PC-9 (cell line): ENCODE measurements around the gene AP3B1. TPM values are rescaled to one million over a fixed set of nuclear protein-coding genes. Genes with fewer than 3 reads are reported as not detected.
"Not testable (repeated sequence)": the region's sequence is repeated elsewhere in the genome, so short reads cannot be mapped to it uniquely, and the experiment has no call there.

Source experiments
- BruUV-seq: library from RNA; stranded (reverse); fragments of 400-500 nt; replicated peaks from 2 replicates; lab custom pipeline; 2021; lab: Mats Ljungman, UMichigan
- CTCF ChIA-PET: fragments of 300-600 bp; sonication (Branson Sonifier 250); formaldehyde crosslinking; loops from one replicate; lab custom pipeline; 2022; ENCODE audit warnings: antibody characterized with exemption; lab: Charles Lee
- POLR2A ChIA-PET: fragments of 300-600 bp; sonication (Branson Sonifier 250); formaldehyde crosslinking; loops from one replicate; lab custom pipeline; 2022; ENCODE audit warnings: antibody characterized with exemption; ENCODE audit not compliant: unreplicated experiment; lab: Charles Lee
- DNase-seq, 2 experiments: peaks; one replicate each; pipeline versions ENCODE4 v3.0.0 to v3.0.0-alpha.2; 2015 to 2022; ENCODE audit warnings: mixed read lengths in 1 of 2
- H2AFZ ChIP-seq: fragments of 200-600 bp; sonication (generic); 2 replicates; pipeline ENCODE4 v1.8.1; 2017; ENCODE audit warnings: antibody characterized with exemption
- H3F3A ChIP-seq: fragments of 200-600 bp; sonication (generic); 2 replicates; pipeline ENCODE4 v1.8.1; 2017; ENCODE audit warnings: antibody characterized with exemption, mild to moderate bottlenecking, low read depth; ENCODE audit not compliant: insufficient read depth
- H3K27ac ChIP-seq: fragments of 200-600 bp; sonication (generic); 2 replicates; pipeline ENCODE4 v1.6.1; 2016; ENCODE audit warnings: mixed run types
- H3K27me3 ChIP-seq: fragments of 200-600 bp; sonication (generic); 2 replicates; pipeline ENCODE4 v1.6.1; 2016; ENCODE audit warnings: low read depth, mixed run types; ENCODE audit not compliant: insufficient read depth
- H3K36me3 ChIP-seq: fragments of 200-600 bp; sonication (generic); 2 replicates; pipeline ENCODE4 v1.6.1; 2016; ENCODE audit warnings: low read depth, mixed run types
- H3K4me1 ChIP-seq: fragments of 200-600 bp; sonication (generic); replicated peaks from 2 replicates; pipeline ENCODE4 v1.6.1; 2016; ENCODE audit warnings: mixed run types; ENCODE audit not compliant: insufficient read depth
- H3K4me2 ChIP-seq: fragments of 200-600 bp; sonication (generic); 2 replicates; pipeline ENCODE4 v1.6.1; 2017; ENCODE audit warnings: mixed run types
- H3K4me3 ChIP-seq: fragments of 200-600 bp; sonication (generic); 2 replicates; pipeline ENCODE4 v1.6.1; 2016; ENCODE audit warnings: mixed run types
- H3K79me2 ChIP-seq: fragments of 200-600 bp; sonication (generic); 2 replicates; pipeline ENCODE4 v1.6.1; 2017; ENCODE audit warnings: low read depth, mixed run types
- H3K9me2 ChIP-seq: fragments of 200-600 bp; sonication (generic); 2 replicates; pipeline ENCODE4 v1.8.1; 2017; ENCODE audit warnings: mild to moderate bottlenecking; ENCODE audit not compliant: insufficient read depth
- H3K9me3 ChIP-seq: fragments of 200-600 bp; sonication (generic); 2 replicates; pipeline ENCODE4 v1.8.1; 2016; ENCODE audit warnings: low read depth; ENCODE audit not compliant: insufficient read depth
- H4K20me1 ChIP-seq: fragments of 200-600 bp; sonication (generic); 2 replicates; pipeline ENCODE4 v1.8.1; 2017; ENCODE audit not compliant: insufficient read depth
- CTCF ChIP-seq: fragments of 200-600 bp; sonication (generic); conservative IDR thresholded peaks from 2 replicates; pipeline ENCODE4 v1.6.1; 2017; ENCODE audit warnings: mixed run types, antibody characterized with exemption, mild to moderate bottlenecking, moderate library complexity
- EZH2 ChIP-seq: fragments of 200-600 bp; sonication (generic); IDR thresholded peaks from 2 replicates; pipeline ENCODE4 v1.8.0; 2017; ENCODE audit warnings: antibody characterized with exemption, low read depth
- intact Hi-C: fragments of 100-400 bp; cut with micrococcal nuclease; formaldehyde crosslinking; loops from one replicate; pipeline ENCODE4 v1.10.0; 2022; ENCODE audit not compliant: unreplicated experiment
- total RNA-seq: library from RNA; stranded (reverse); gene quantifications from 2 replicates; pipeline ENCODE4 v1.2.3, GENCODE V29; 2021

Gene AP3B1
- total RNA-seq, 1 experiment from 2014 or later, result 44.0 TPM

GRCh38 chr5:78075301-78075700 lies 219.2 kb downstream of the AP3B1 start:
- Histone ChIP-seq H3K36me3 (no peaks in the 10 kb centered on the region), H3F3A (no peaks in the 10 kb centered on the region), H3K9me2 (no peaks in the 10 kb centered on the region), H3K27me3 (no peaks in the 10 kb centered on the region), H3K27ac (no peak overlapping the region), H3K79me2 (no peaks in the 10 kb centered on the region), H3K4me3 (no peak overlapping the region), H4K20me1 (no peaks in the 10 kb centered on the region), H2AFZ (no peak overlapping the region), H3K4me1 (no peaks in the 10 kb centered on the region), H3K9me3 (no peaks in the 10 kb centered on the region), H3K4me2 (no peak overlapping the region)
- intact Hi-C loops, result no loop called here
- ChIA-PET CTCF (no interaction called here), POLR2A (no interaction called here)
- BruUV-seq, result no TSS peak
- no peak for TF ChIP-seq CTCF
- no peak for TF ChIP-seq EZH2
- DNase-seq, result no peak

- intact Hi-C loops, CTCF ChIA-PET, POLR2A ChIA-PET, H3K9me3 ChIP-seq, H3K4me3 ChIP-seq, BruUV-seq, H3K27ac ChIP-seq, H3K9me2 ChIP-seq, DNase-seq, H4K20me1 ChIP-seq, H3K27me3 ChIP-seq, H3K4me2 ChIP-seq, H2AFZ ChIP-seq, H3K36me3 ChIP-seq, H3K4me1 ChIP-seq, H3K79me2 ChIP-seq, H3F3A ChIP-seq: not testable (repeated sequence)
Measured at GRCh38 chr5:78070691-78071090, 223.8 kb downstream of the AP3B1 start.

DNA sequence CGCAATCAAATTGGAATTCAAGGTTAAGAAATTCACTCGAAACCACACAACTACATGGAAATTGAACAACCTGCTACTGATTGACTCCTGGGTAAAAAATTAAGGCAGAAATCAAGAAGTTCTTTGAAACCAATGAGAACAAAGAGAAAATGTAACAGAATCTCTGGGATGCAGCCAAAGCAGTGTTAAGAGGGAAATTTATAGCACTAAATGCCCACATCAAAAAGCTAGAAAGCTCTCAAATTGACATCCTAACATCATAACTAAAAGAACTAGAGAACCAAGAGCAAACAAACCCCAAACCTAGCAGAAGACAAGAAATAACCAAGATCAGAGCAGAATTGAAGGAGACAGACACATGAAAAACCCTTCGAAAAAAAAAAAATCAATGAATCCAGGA lies 226.9 kb downstream of the AP3B1 start:
- H3K27ac ChIP-seq, CTCF ChIA-PET, H3K9me3 ChIP-seq, intact Hi-C loops, H3K36me3 ChIP-seq, H4K20me1 ChIP-seq, H3K4me3 ChIP-seq, DNase-seq, H3K79me2 ChIP-seq, H3F3A ChIP-seq, H3K4me2 ChIP-seq, H3K4me1 ChIP-seq, BruUV-seq, H3K9me2 ChIP-seq, H3K27me3 ChIP-seq, H2AFZ ChIP-seq: not testable (repeated sequence)
- POLR2A ChIA-PET, result interaction anchor here (0.6 kb wide), 1 partner anchor 376 kb away, joined by 5 read pairs; no protein-coding TSS in a partner anchor

GRCh38 chr5:78066722-78067121 lies 227.8 kb downstream of the AP3B1 start:
- POLR2A ChIA-PET, H3K4me1 ChIP-seq, DNase-seq, H3K4me2 ChIP-seq, H3K4me3 ChIP-seq, intact Hi-C loops, H3K27me3 ChIP-seq, H3K9me2 ChIP-seq, H3K36me3 ChIP-seq, CTCF ChIA-PET, BruUV-seq, H3K27ac ChIP-seq, H3F3A ChIP-seq, H3K79me2 ChIP-seq, H3K9me3 ChIP-seq, H2AFZ ChIP-seq, H4K20me1 ChIP-seq: not testable (repeated sequence)
